Urinary bladder (tissue), 4 donors: ENCODE data around the gene NLK. TPM values are rescaled to one million over a fixed set of nuclear protein-coding genes. Genes with fewer than 3 reads are reported as not detected.

Experiments
- DNase-seq: peaks from one replicate; pipeline ENCODE4 v3.0.0-alpha.2; 2015; ENCODE audit errors: extremely low spot score
- H3K27ac ChIP-seq: one replicate; pipeline ENCODE4 v1.5.1; 2013; ENCODE audit warnings: low read depth, mild to moderate bottlenecking, moderate library complexity
- H3K36me3 ChIP-seq: one replicate; pipeline ENCODE4 v1.6.1; 2013; ENCODE audit warnings: mild to moderate bottlenecking, moderate library complexity; ENCODE audit not compliant: insufficient read depth
- H3K4me1 ChIP-seq: one replicate; pipeline ENCODE4 v1.6.1; 2013; ENCODE audit warnings: mild to moderate bottlenecking, moderate library complexity; ENCODE audit not compliant: insufficient read depth
- H3K4me3 ChIP-seq: one replicate; pipeline ENCODE4 v1.5.1; 2013; ENCODE audit warnings: low read depth, low read length
- WGBS: extraction: QIAGEN DNeasy Blood & Tissue Kit; methylation state at CpG from one replicate; pipeline ENCODE4 v1.1.7; 2013; 5-methylcytosine and 5-hydroxymethylcytosine counted together
- polyA plus RNA-seq: library from polyadenylated mRNA; stranded (reverse); fragments of 200-250 nt; gene quantifications from one replicate; pipeline ENCODE4 v1.2.3, GENCODE V29; 2013
- total RNA-seq: library from RNA; depleted of rRNA; stranded (reverse); fragments of >200 nt; gene quantifications from one replicate; pipeline ENCODE4 v1.2.3, GENCODE V29; 2014
- donor health status: healthy with polysubstance abuse.
- donor health status: healthy.

Gene NLK
- total and polyA plus RNA-seq, 2 donors, result 6.8 to 28.1 TPM

- Histone ChIP-seq H3K4me3 (no peak overlapping the region), H3K36me3 (no peaks in the 10 kb centered on the region), H3K27ac (no peak overlapping the region), H3K4me1 (no peaks in the 10 kb centered on the region)
- DNase-seq, result no peak
- 36% methylated on average over 1 of the region's 1 CpG for WGBS
Observed at GRCh38 chr17:28118362-28118761, 75.9 kb downstream of the NLK start.

DNA sequence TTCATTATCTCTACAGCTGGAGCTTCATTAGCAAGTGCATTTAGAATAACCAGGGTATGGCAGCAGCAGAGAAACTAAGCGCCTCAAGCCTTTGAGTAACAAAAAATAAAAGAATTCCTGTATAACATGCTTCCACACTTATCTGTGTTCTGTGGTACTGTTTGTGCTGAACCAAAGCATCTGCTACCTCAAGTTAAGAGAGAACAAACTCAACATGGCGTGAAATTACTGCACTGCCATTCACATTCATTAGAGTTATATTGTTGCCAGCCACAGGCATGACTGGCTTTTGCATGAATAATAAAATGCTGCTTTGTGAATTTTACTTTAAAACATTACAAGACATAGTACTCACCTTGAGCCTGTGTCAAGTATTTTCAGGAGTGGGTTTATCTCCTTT, 76.6 kb downstream of the NLK start:
- DNase-seq, result no peak
- Histone ChIP-seq H3K4me1 (no peaks in the 10 kb centered on the region), H3K27ac (no peak overlapping the region), H3K4me3 (no peak overlapping the region), H3K36me3 (no peaks in the 10 kb centered on the region)
- 94% methylated on average over 2 of the region's 2 CpGs for WGBS

DNA sequence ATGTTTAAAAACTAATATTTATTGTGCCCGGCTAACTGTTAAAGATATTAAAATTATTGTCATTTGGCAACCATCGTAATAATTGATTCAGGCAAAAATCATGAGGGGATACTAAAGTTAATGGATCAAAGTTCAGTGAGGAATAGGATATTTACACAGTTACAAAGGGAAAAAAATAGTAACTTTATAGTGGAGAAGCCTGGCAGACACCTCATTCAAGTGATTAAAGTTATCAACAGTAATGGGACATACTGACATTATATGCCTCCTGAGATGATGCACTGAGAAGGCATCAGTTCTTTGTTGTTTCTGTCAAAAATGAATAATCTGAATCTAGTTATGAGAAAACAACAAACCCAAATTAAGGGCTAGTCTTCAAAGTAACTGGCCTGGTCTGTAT, 77.1 kb downstream of the NLK start:
- H3K4me3 ChIP-seq, result no peak overlapping the region
- WGBS, result 95% methylated on average over 2 of the region's 2 CpGs
- no peaks in the 10 kb centered on the region for H3K36me3 ChIP-seq
- H3K27ac ChIP-seq, result no peak overlapping the region
- DNase-seq, result no peak
- H3K4me1 ChIP-seq, result no peaks in the 10 kb centered on the region

DNA sequence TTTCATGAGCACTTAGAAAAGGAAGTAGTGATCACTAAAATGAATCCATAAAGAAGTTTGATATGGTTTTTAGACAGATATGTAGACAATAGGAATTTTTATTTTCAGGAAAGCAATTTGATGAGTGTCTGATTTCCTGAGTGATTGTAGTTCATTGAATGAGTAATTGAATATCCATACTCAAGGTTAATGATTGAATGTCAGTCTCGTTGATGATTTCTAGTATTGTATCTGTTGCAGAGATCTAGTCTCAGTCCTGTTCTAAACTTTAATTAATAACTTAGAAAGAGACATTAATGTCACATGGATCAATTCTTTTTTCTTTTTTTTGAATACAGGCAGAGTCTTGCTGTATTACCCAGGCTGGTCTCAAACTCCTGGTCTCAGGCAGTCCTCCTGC, 78.3 kb downstream of the NLK start:
- no peak for DNase-seq
- no peak overlapping the region for H3K4me3 ChIP-seq
- 96% methylated on average over 1 of the region's 1 CpG for WGBS
- no peaks in the 10 kb centered on the region for H3K36me3 ChIP-seq
- no peaks in the 10 kb centered on the region for H3K4me1 ChIP-seq
- no peak overlapping the region for H3K27ac ChIP-seq

DNA sequence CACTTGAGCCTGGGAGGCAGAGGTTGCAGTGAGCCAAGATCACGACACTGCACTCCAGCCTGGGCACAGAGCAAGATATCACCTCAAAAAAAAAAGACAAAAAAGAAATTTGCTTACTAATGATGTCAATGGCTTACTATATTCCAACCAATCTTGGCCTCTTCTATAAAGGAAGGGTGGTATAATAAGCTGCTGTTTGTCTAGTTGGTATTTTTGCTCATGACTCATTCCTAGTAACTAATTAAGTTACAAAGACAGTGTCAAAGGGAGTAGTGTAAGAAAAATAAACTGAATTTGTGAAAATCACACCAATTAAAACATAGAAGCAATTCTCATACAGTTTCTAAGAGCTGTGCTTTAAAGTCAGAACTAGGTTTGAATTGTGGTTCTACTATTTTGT, 82.5 kb downstream of the NLK start:
- WGBS, result 97% methylated on average over 1 of the region's 1 CpG
- peaks cover 3% of the 10 kb centered on the region for H3K36me3 ChIP-seq
- H3K4me1 ChIP-seq, result no peaks in the 10 kb centered on the region
- H3K27ac ChIP-seq, result no peak overlapping the region
- DNase-seq, result no peak
- H3K4me3 ChIP-seq, result no peak overlapping the region

DNA sequence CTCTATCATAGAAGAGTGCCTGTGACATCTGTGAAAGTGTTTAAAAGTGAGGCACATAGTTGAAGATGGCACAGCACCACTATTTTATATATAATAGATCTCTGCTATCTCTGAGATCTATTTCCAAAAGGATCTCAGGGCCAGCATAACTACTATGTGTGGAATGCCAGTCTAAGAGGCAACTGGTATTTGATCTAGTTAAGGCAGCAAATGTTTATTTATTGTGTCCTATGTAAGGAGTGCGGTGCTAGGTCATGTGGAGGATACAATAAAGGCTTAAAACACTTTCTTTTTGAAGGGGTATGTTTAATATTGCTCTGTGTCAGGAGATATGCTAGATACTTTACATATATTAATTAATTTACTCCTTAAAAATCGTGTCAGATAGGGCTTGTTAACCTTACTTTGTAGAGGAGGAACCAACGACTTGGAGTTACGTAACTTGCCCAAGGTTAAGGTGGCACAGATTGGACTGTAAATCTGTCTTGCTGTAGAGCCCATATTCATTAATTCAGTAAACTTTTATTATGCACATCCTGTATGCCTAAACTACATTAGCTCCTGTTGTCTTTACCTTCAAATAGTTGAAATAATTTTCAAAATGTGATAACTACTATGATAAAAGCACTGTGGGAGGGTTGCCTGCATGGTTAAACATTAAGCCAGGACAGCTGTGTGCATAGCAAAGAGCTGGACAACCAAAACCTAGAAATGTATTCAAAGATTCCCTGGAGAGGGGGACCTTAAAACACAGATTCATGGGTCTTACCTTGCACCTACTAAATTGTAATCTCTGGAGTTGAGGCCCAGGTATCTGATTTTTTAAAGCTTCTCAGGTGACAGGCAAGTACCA, 83.3 kb downstream of the NLK start:
- no peak overlapping the region for H3K4me3 ChIP-seq
- 71% methylated on average over 4 of the region's 4 CpGs for WGBS
- H3K27ac ChIP-seq, result no peak overlapping the region
- no peaks in the 10 kb centered on the region for H3K4me1 ChIP-seq
- H3K36me3 ChIP-seq, result peaks cover 3% of the 10 kb centered on the region
- DNase-seq, result no peak

- no peaks in the 10 kb centered on the region for H3K4me1 ChIP-seq
- 96% methylated on average over 1 of the region's 1 CpG for WGBS
- DNase-seq, result no peak
- H3K4me3 ChIP-seq, result no peak overlapping the region
- H3K36me3 ChIP-seq, result peaks cover 3% of the 10 kb centered on the region
- H3K27ac ChIP-seq, result no peak overlapping the region
Observed at GRCh38 chr17:28127196-28127595, 84.7 kb downstream of the NLK start.

- WGBS, result 88% methylated on average over 1 of the region's 1 CpG
- Histone ChIP-seq H3K4me3 (no peak overlapping the region), H3K27ac (no peak overlapping the region), H3K4me1 (no peaks in the 10 kb centered on the region), H3K36me3 (peaks cover 5% of the 10 kb centered on the region)
- no peak for DNase-seq
Observed at GRCh38 chr17:28128779-28129178, 86.3 kb downstream of the NLK start.

- Histone ChIP-seq H3K4me3 (no peak overlapping the region), H3K36me3 (peaks cover 5% of the 10 kb centered on the region), H3K4me1 (no peaks in the 10 kb centered on the region), H3K27ac (no peak overlapping the region)
- DNase-seq, result no peak
- WGBS, result 93% methylated on average over 2 of the region's 2 CpGs
Observed at GRCh38 chr17:28130472-28130871, 88.0 kb downstream of the NLK start.

DNA sequence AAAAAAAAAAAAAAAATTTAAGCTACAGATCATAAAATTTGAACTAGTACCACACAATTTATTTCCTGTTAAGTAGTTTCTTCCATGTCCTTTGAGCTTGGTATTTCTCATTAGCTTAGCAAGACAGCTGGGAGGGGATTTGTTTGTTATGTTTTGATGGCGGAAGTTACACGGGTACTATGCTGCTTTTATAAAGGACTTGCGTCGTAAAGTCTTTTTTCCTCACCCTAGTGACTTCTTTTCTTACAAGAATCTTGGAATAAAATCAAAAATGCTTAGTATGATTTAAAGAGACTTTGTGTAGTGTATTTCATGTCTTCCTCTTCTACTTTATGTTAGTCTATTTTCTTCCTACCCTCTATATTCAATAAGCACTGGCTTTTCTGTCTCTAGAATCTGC, 89.1 kb downstream of the NLK start:
- H3K4me1 ChIP-seq, result no peaks in the 10 kb centered on the region
- 34% methylated on average over 4 of the region's 4 CpGs for WGBS
- no peak for DNase-seq
- H3K4me3 ChIP-seq, result no peak overlapping the region
- H3K36me3 ChIP-seq, result peaks cover 5% of the 10 kb centered on the region
- H3K27ac ChIP-seq, result no peak overlapping the region

- Histone ChIP-seq H3K4me1 (no peaks in the 10 kb centered on the region), H3K4me3 (no peak overlapping the region), H3K27ac (no peak overlapping the region), H3K36me3 (peaks cover 2% of the 10 kb centered on the region)
- DNase-seq, result no peak
Observed at GRCh38 chr17:28133562-28133970, 91.1 kb downstream of the NLK start.

DNA sequence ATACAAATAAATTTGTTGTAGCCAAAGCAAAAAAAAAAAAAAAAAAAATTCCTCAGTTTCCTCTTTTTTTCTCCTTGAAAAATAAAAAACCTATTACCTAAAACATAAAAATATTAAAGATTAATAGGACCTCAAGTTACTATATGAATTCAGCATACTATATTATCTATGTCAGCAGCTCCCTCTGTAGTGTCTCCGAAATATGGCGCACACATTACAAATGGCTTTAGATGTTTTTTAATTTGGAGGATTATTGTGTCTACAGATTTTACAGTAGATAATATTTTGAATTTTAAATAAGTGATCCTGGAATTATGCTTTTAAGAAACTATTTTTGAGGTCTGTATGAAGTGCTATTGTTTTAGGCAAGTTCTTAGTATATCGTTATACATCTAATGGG, 94.4 kb downstream of the NLK start:
- WGBS, result 97% methylated on average over 3 of the region's 3 CpGs
- DNase-seq, result no peak
- H3K4me1 ChIP-seq, result no peaks in the 10 kb centered on the region
- no peak overlapping the region for H3K4me3 ChIP-seq
- peaks cover 2% of the 10 kb centered on the region for H3K36me3 ChIP-seq
- no peak overlapping the region for H3K27ac ChIP-seq

DNA sequence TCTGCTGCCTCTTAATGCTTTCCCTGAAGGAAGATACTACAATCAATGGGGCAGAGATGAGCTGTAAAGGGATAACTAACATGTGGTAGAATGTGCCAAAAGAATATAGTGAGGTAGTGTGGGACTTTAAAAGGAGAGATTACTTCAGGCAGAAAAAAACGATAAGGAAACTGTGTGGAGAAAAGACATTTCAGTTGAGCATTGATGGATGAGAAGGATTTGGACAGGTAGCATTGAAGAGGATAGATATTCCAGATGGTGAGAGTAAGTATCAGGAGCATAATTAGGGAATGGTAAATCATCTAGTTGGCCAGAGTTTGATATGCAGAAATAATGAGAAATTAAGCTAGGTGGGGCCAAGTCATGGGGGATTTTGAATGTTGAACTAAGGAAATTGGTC, 97.3 kb downstream of the NLK start:
- H3K4me1 ChIP-seq, result no peaks in the 10 kb centered on the region
- H3K36me3 ChIP-seq, result no peaks in the 10 kb centered on the region
- H3K4me3 ChIP-seq, result no peak overlapping the region
- WGBS, result 70% methylated on average over 1 of the region's 1 CpG
- no peak overlapping the region for H3K27ac ChIP-seq
- no peak for DNase-seq

- H3K27ac ChIP-seq, result no peak overlapping the region
- 79% methylated on average over 3 of the region's 3 CpGs for WGBS
- DNase-seq, result no peak
Observed at GRCh38 chr17:28141313-28141712, 98.8 kb downstream of the NLK start.

GRCh38 chr17:28141773-28142172, 99.3 kb downstream of the NLK start:
- Histone ChIP-seq H3K4me1 (no peaks in the 10 kb centered on the region), H3K4me3 (no peak overlapping the region), H3K27ac (no peak overlapping the region), H3K36me3 (no peaks in the 10 kb centered on the region)
- no peak for DNase-seq
- WGBS, result 73% methylated on average over 1 of the region's 1 CpG

More at GRCh38 chr17:28141313-28141712, 98.8 kb downstream of the NLK start:
- H3K4me3 ChIP-seq, result no peak overlapping the region
- no peaks in the 10 kb centered on the region for H3K4me1 ChIP-seq
- no peaks in the 10 kb centered on the region for H3K36me3 ChIP-seq
